H1 (cell line): Measurements from ENCODE around the gene CENPO. TPM values are rescaled to one million over a fixed set of nuclear protein-coding genes. Genes with fewer than 3 reads are reported as not detected.

Experiments used
- CTCF ChIA-PET: fragments of 300-600 bp; sonication (Branson Sonifier 250); formaldehyde crosslinking; loops from one replicate; lab custom pipeline; 2021; ENCODE audit not compliant: partially characterized antibody; lab: Charles Lee
- POLR2A ChIA-PET: fragments of 300-600 bp; sonication (Branson Sonifier 250); formaldehyde crosslinking; loops from one replicate; lab custom pipeline; 2021; ENCODE audit warnings: inconsistent platforms; ENCODE audit not compliant: partially characterized antibody; lab: Charles Lee
- DNase-seq, 2 experiments: peaks; one replicate each; pipeline versions ENCODE4 v3.0.0 to v3.0.0-alpha.2; 2010 to 2022; ENCODE audit warnings: low spot score in 2 of 2, low read depth in 1 of 2, mixed read lengths in 1 of 2
- FAIRE-seq: peaks from 2 replicates; lab custom pipeline; 2011; peaks lifted over from hg19 to GRCh38; lab: Jason Lieb, UNC
- H2AFZ ChIP-seq: 2 replicates; pipeline ENCODE4 v1.8.1; 2012; ENCODE audit warnings: low read length, inconsistent platforms
- H2AK5ac ChIP-seq: 2 replicates; pipeline ENCODE4 v1.6.1; 2013; ENCODE audit warnings: low read depth, low read length
- H2BK120ac ChIP-seq: replicated peaks from 2 replicates; pipeline ENCODE3; 2013; ENCODE audit warnings: low read depth, low read length, inconsistent platforms
- H2BK12ac ChIP-seq: 2 replicates; pipeline ENCODE4 v1.6.1; 2013; ENCODE audit warnings: low read depth, low read length
- H2BK15ac ChIP-seq: 2 replicates; pipeline ENCODE4 v1.6.1; 2013; ENCODE audit warnings: low read length
- H2BK20ac ChIP-seq: 2 replicates; pipeline ENCODE4 v1.6.1; 2013; ENCODE audit warnings: low read length
- H2BK5ac ChIP-seq: 2 replicates; pipeline ENCODE4 v1.6.1; 2013; ENCODE audit warnings: low read depth, low read length
- H3K14ac ChIP-seq: 2 replicates; pipeline ENCODE4 v1.6.1; 2013; ENCODE audit warnings: inconsistent platforms; ENCODE audit not compliant: insufficient read length
- H3K18ac ChIP-seq: 2 replicates; pipeline ENCODE4 v1.6.1; 2013; ENCODE audit warnings: low read length; ENCODE audit errors: extremely low read depth
- H3K23ac ChIP-seq: 2 replicates; pipeline ENCODE4 v1.6.1; 2013; ENCODE audit warnings: inconsistent platforms; ENCODE audit not compliant: insufficient read length
- H3K23me2 ChIP-seq: 2 replicates; pipeline ENCODE4 v1.6.1; 2013; ENCODE audit warnings: low read depth, low read length
- H3K27ac ChIP-seq: 2 replicates; pipeline ENCODE4 v1.6.1; 2011; ENCODE audit warnings: low read depth, low read length, inconsistent platforms
- H3K27me3 ChIP-seq, 4 experiments: replicated peaks in 1 of 4; 1 replicate in 1 of 4; 2 replicates in 3 of 4; pipeline versions ENCODE4 v1.6.1 to v1.8.1; 2011 to 2013; ENCODE audit warnings: low read length in 3 of 4, mild to moderate bottlenecking in 3 of 4, inconsistent platforms in 2 of 4, mixed read lengths in 2 of 4, moderate library complexity in 1 of 4; ENCODE audit not compliant: control insufficient read depth in 3 of 4, insufficient read depth in 3 of 4; ENCODE audit errors: extremely low read depth in 1 of 4
- H3K36me3 ChIP-seq, 4 experiments: 2 replicates each; pipeline versions ENCODE4 v1.6.1 to v1.8.1; 2011 to 2013; ENCODE audit warnings: mild to moderate bottlenecking in 4 of 4, low read length in 3 of 4, moderate library complexity in 2 of 4, control low read depth in 1 of 4, inconsistent platforms in 1 of 4; ENCODE audit not compliant: insufficient read depth in 4 of 4, control insufficient read depth in 2 of 4
- H3K4ac ChIP-seq: replicated peaks from 2 replicates; pipeline ENCODE3; 2013; ENCODE audit warnings: low read length, low read depth, mixed read lengths, inconsistent platforms; ENCODE audit not compliant: insufficient read length
- H3K4me1 ChIP-seq, 4 experiments: replicated peaks in 1 of 4; 1 replicate in 1 of 4; 2 replicates in 3 of 4; pipeline versions ENCODE4 v1.6.1 to v1.8.1; 2011 to 2013; ENCODE audit warnings: low read length in 3 of 4, inconsistent platforms in 2 of 4, mixed read lengths in 1 of 4; ENCODE audit not compliant: insufficient read depth in 4 of 4, control insufficient read depth in 3 of 4
- H3K4me2 ChIP-seq, 2 experiments: 2 replicates each; pipeline versions ENCODE4 v1.6.1 to v1.8.1; 2011 to 2013; ENCODE audit warnings: low read depth in 2 of 2, low read length in 2 of 2, control low read depth in 1 of 2, inconsistent platforms in 1 of 2, mild to moderate bottlenecking in 1 of 2; ENCODE audit not compliant: insufficient read depth in 1 of 2
- H3K4me3 ChIP-seq, 4 experiments: fragments of 200-600, 300-600 bp in 1 of 4; sonication (generic), shearing (Covaris generic), sonication (Bioruptor Twin) in 1 of 4; 2 replicates each; pipeline versions ENCODE4 v1.5.1 to v1.8.1; 2011 to 2016; ENCODE audit warnings: low read length in 4 of 4, low read depth in 3 of 4, control low read depth in 2 of 4, inconsistent platforms in 2 of 4, mild to moderate bottlenecking in 2 of 4, mixed read lengths in 1 of 4, moderate library complexity in 1 of 4; ENCODE audit not compliant: insufficient read depth in 2 of 4; ENCODE audit errors: extremely low read depth in 1 of 4
- H3K56ac ChIP-seq: replicated peaks from 2 replicates; pipeline ENCODE3; 2013; ENCODE audit warnings: low read depth, mild to moderate bottlenecking, mixed read lengths, low read length, inconsistent platforms; ENCODE audit not compliant: insufficient read length
- H3K79me1 ChIP-seq: 2 replicates; pipeline ENCODE4 v1.6.1; 2013; ENCODE audit warnings: low read depth, low read length, control low read depth
- H3K79me2 ChIP-seq, 2 experiments: 2 replicates each; pipeline versions ENCODE4 v1.6.1 to v1.8.1; 2012 to 2013; ENCODE audit warnings: low read length in 2 of 2, mild to moderate bottlenecking in 2 of 2, inconsistent platforms in 1 of 2; ENCODE audit not compliant: insufficient read depth in 2 of 2, control insufficient read depth in 1 of 2
- H3K9ac ChIP-seq, 4 experiments: replicated peaks in 1 of 4; 1 replicate in 1 of 4; 2 replicates in 3 of 4; pipeline versions ENCODE4 v1.6.1 to v1.8.1; 2011 to 2013; ENCODE audit warnings: low read depth in 3 of 4, low read length in 3 of 4, control low read depth in 2 of 4, mild to moderate bottlenecking in 2 of 4, moderate library complexity in 2 of 4, inconsistent platforms in 1 of 4; ENCODE audit errors: extremely low read depth in 1 of 4
- H3K9me3 ChIP-seq, 2 experiments: 2 replicates each; pipeline versions ENCODE4 v1.6.1 to v1.8.1; 2012 to 2013; ENCODE audit warnings: mild to moderate bottlenecking in 2 of 2, moderate library complexity in 2 of 2, control low read depth in 1 of 2, inconsistent platforms in 1 of 2, low read depth in 1 of 2, low read length in 1 of 2, mixed read lengths in 1 of 2; ENCODE audit not compliant: insufficient read depth in 2 of 2
- H4K20me1 ChIP-seq, 2 experiments: replicated peaks in 1 of 2; 2 replicates each; pipeline versions ENCODE3 to v1.8.1; 2011 to 2013; ENCODE audit warnings: inconsistent platforms in 2 of 2, low read length in 2 of 2, mild to moderate bottlenecking in 1 of 2; ENCODE audit not compliant: insufficient read depth in 2 of 2, control insufficient read depth in 1 of 2
- H4K5ac ChIP-seq: 2 replicates; pipeline ENCODE4 v1.6.1; 2013; ENCODE audit warnings: low read length, low read depth, mixed read lengths, inconsistent platforms; ENCODE audit not compliant: insufficient read length
- H4K8ac ChIP-seq: 2 replicates; pipeline ENCODE4 v1.8.0; 2013; ENCODE audit warnings: mild to moderate bottlenecking, moderate library complexity, low read length, inconsistent platforms; ENCODE audit not compliant: insufficient read depth; ENCODE audit errors: extremely low read depth
- H4K91ac ChIP-seq: replicated peaks from 2 replicates; pipeline ENCODE3; 2013; ENCODE audit warnings: low read length, mixed read lengths, inconsistent platforms; ENCODE audit not compliant: insufficient read length
- BACH1 ChIP-seq: IDR thresholded peaks from 2 replicates; pipeline ENCODE4 v1.6.1; 2012; ENCODE audit warnings: low read length, improper control_type of control experiment
- CBX8 ChIP-seq: fragments of 300-800, 300-1000 bp; sonication (generic); IDR thresholded peaks from 2 replicates; pipeline ENCODE4 v1.7.1; 2016; ENCODE audit warnings: low read depth, low read length, borderline replicate concordance
- FOSL1 ChIP-seq: IDR thresholded peaks from 2 replicates; pipeline ENCODE4 v1.6.1; 2011; ENCODE audit warnings: mild to moderate bottlenecking, low read depth, low read length, moderate library complexity; ENCODE audit not compliant: insufficient read depth
- GABPA ChIP-seq: IDR thresholded peaks from 2 replicates; pipeline ENCODE4 v1.6.1; 2011; ENCODE audit warnings: mild to moderate bottlenecking, low read length, moderate library complexity, borderline replicate concordance; ENCODE audit not compliant: insufficient read depth
- HDAC6 ChIP-seq: IDR thresholded peaks from one replicate; pipeline ENCODE4 v1.7.1; 2012; ENCODE audit warnings: low read depth, mild to moderate bottlenecking, inconsistent platforms, low read length, moderate library complexity
- MAX ChIP-seq: IDR thresholded peaks from 2 replicates; pipeline ENCODE4 v1.6.1; 2012; ENCODE audit warnings: inconsistent platforms
- POU5F1 ChIP-seq: IDR thresholded peaks from 2 replicates; pipeline ENCODE4 v1.6.1; 2011; ENCODE audit warnings: low read depth, mild to moderate bottlenecking, low read length, moderate library complexity
- RXRA ChIP-seq: IDR thresholded peaks from 2 replicates; pipeline ENCODE4 v1.6.1; 2011; ENCODE audit warnings: low read depth, mild to moderate bottlenecking, low read length, moderate library complexity; ENCODE audit not compliant: insufficient read depth
- SP2 ChIP-seq: IDR thresholded peaks from 2 replicates; pipeline ENCODE4 v1.6.1; 2012; ENCODE audit warnings: mild to moderate bottlenecking, low read length, inconsistent platforms
- SRF ChIP-seq: IDR thresholded peaks from 2 replicates; pipeline ENCODE4 v1.6.1; 2011; ENCODE audit warnings: mild to moderate bottlenecking, low read depth, low read length, moderate library complexity
- TEAD4 ChIP-seq: IDR thresholded peaks from 2 replicates; pipeline ENCODE4 v1.6.1; 2012; ENCODE audit warnings: low read depth, low read length, inconsistent platforms, mixed read lengths
- WGBS, 2 experiments: shearing (Covaris generic) in 1 of 2; methylation state at CpG; one replicate each; pipeline versions ENCODE4 v1.1.6 to v1.1.7; 2013 to 2015; ENCODE audit warnings: low lambda C conversion rate in 2 of 2, mixed read lengths in 2 of 2, inconsistent platforms in 1 of 2, low coverage in 1 of 2, missing lambda C conversion rate in 1 of 2; ENCODE audit not compliant: insufficient replicate concordance in 2 of 2, insufficient coverage in 1 of 2, insufficient read length in 1 of 2; ENCODE audit errors: extremely low coverage in 1 of 2, missing lambda C conversion rate in 1 of 2; 5-methylcytosine and 5-hydroxymethylcytosine counted together
- polyA plus RNA-seq, 7 experiments: library from polyadenylated mRNA; depleted of rRNA in 3 of 7; stranded (reverse) in 5 of 7; unstranded in 2 of 7; fragments of >200 nt in 5 of 7; fragments of 200-250 nt in 2 of 7; gene quantifications; 1 replicate in 5 of 7; 2 replicates in 1 of 7; 4 replicates in 1 of 7; pipeline versions ENCODE4 v1.2.1 to v1.2.3, GENCODE V29; 2011 to 2013; ENCODE audit warnings: missing spikeins in 2 of 7, mixed read lengths in 2 of 7
- total RNA-seq: library from RNA; stranded (reverse); fragmentation: NEBNext Ultra II Directional; extraction: Animal tissue kit (Norgen Biotek cat#: 25700); gene quantifications from 2 replicates; pipeline ENCODE4 v1.2.1, GENCODE V29; 2021

Gene CENPO
- total and polyA plus RNA-seq, 2 of the 8 experiments (the other 6 are each of a cell fraction or from before 2014, with no cell fraction given), result 34.4 to 46.3 TPM

DNA sequence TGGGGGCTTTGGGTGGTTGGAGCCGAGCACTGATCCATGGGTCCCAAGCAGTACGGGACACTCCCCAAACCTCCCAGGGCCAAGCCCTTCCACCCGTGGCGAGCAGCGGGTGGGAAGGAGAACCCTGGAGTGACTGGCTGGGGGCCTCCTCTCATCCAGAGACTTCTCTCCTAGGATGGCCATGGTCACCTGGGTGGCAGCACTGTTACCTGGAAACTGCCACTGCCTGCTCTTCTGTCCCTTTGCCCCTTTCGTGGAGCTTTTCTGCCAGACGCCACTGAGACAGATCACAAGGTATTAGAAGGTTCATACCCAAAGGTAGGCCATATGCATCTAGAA is 26.9 kb downstream of the CENPO start:
- no peak overlapping the region for H3K18ac ChIP-seq
- no peak overlapping the region for H2AFZ ChIP-seq
- FAIRE-seq (no peak), DNase-seq (peak in 1 of 2 experiments; percentile 41)
- H3K23me2 ChIP-seq, result peaks cover 2% of the 10 kb centered on the region; the same call in 1 of the 2 replicates
- no peak overlapping the region for H3K14ac ChIP-seq
- H3K23ac ChIP-seq, result no peak overlapping the region
- TF ChIP-seq TEAD4 (no peak), MAX (no peak), SRF (no peak), POU5F1 (no peak), GABPA (no peak), FOSL1 (no peak), SP2 (no peak), RXRA (no peak), BACH1 (no peak), HDAC6 (no peak), CBX8 (no peak)
- H3K4ac ChIP-seq, result no peak overlapping the region
- peak overlapping the region; percentile 67 for H2BK5ac ChIP-seq
- 90% methylated on average over 5 of the region's 7 CpGs; no CpG with 5 or more reads in 1 of the 2 experiments for WGBS, 2 experiments
- H2BK15ac ChIP-seq, result no peak overlapping the region
- H3K79me1 ChIP-seq, result peaks cover 3% of the 10 kb centered on the region; the same call in 1 of the 2 replicates
- peak overlapping the region; percentile 55; the same call in 1 of the 2 replicates for H2BK12ac ChIP-seq
- H3K27ac ChIP-seq, result no peak overlapping the region
- peaks cover 15 to 25% (median 20%) of the 10 kb centered on the region in 4 experiments for H3K4me1 ChIP-seq
- H4K91ac ChIP-seq, result no peak overlapping the region
- no peak overlapping the region for H3K4me3 ChIP-seq
- no peak overlapping the region for H4K5ac ChIP-seq
- 0 out of 4 replicates have a peak, but pooled peaks cover 0 to 3% of the 10 kb centered on the region in 2 experiments for H3K9me3 ChIP-seq
- H2BK20ac ChIP-seq, result 0 out of 2 replicates have a peak overlapping the region, but pooled peaks have one; percentile 8
- H3K36me3 ChIP-seq, result peaks cover 24 to 79% (median 60%) of the 10 kb centered on the region in 4 experiments
- H3K27me3 ChIP-seq, result no peaks in the 10 kb centered on the region
- no peak overlapping the region for H2AK5ac ChIP-seq
- H4K8ac ChIP-seq, result no peak overlapping the region
- H3K79me2 ChIP-seq, result peaks cover 0 to 5% of the 10 kb centered on the region in 2 experiments; a peak in 1 of 4 replicates
- CTCF ChIA-PET, result interaction anchor here (0.6 to 3.8 kb wide), 8 partner anchors 8 to 411 kb away, joined by 4 to 24 read pairs (median 7); partner anchors contain the start of genes CENPO and PTRHD1
- peaks cover 0 to 9% of the 10 kb centered on the region in 2 experiments for H4K20me1 ChIP-seq
- no peak overlapping the region for H3K56ac ChIP-seq
- H2BK120ac ChIP-seq, result no peak overlapping the region
- POLR2A ChIA-PET, result interaction anchor here (0.9 to 1.7 kb wide), 2 partner anchors 19 to 20 kb away, joined by 3 to 4 read pairs; no protein-coding TSS in a partner anchor
- H3K9ac ChIP-seq, result no peak overlapping the region
- H3K4me2 ChIP-seq, result no peak overlapping the region
